Activated naive CD4-positive, alpha-beta T cell treated with anti-CD3 and anti-CD28 coated beads, Interleukin-2, amount 10 ng/mL, durations not matched to agents 7 days and 5 days (primary cell): Measurements from ENCODE around the gene BACE2.
"Not testable (repeated sequence)": the region's sequence is repeated elsewhere in the genome, so short reads cannot be mapped to it uniquely, and the experiment has no call there.

Source experiments
- CTCF ChIA-PET: fragments of 350-600 bp; sonication (Branson Sonifier 250); formaldehyde crosslinking; loops from one replicate; lab custom pipeline; 2021; ENCODE audit warnings: antibody characterized with exemption; lab: Charles Lee
- DNase-seq: peaks from one replicate; pipeline ENCODE4 v3.0.0-alpha.2; 2020
- H3K27ac Mint-ChIP-seq: one replicate; pipeline ENCODE4 v1.8.0; 2021; ENCODE audit warnings: mild to moderate bottlenecking, moderate library complexity, mixed read lengths
- H3K27me3 Mint-ChIP-seq: one replicate; pipeline ENCODE4 v1.8.0; 2021; ENCODE audit warnings: mild to moderate bottlenecking, mixed read lengths
- H3K36me3 Mint-ChIP-seq: one replicate; pipeline ENCODE4 v1.8.0; 2021; ENCODE audit warnings: mixed read lengths
- H3K4me1 Mint-ChIP-seq: one replicate; pipeline ENCODE4 v1.8.0; 2021; ENCODE audit warnings: mixed read lengths
- H3K4me3 Mint-ChIP-seq: one replicate; pipeline ENCODE4 v1.8.0; 2021; ENCODE audit warnings: mild to moderate bottlenecking, moderate library complexity, mixed read lengths
- H3K9me3 Mint-ChIP-seq: one replicate; pipeline ENCODE4 v1.8.0; 2021; ENCODE audit warnings: mixed read lengths

The BACE2 gene

GRCh38 chr21:41255190-41255589 is 87.2 kb downstream of the BACE2 start:
- peaks cover 5% of the 10 kb centered on the region for H3K27me3 Mint-ChIP-seq
- no peaks in the 10 kb centered on the region for H3K4me1 Mint-ChIP-seq
- no peaks in the 10 kb centered on the region for H3K36me3 Mint-ChIP-seq
- CTCF ChIA-PET: no interaction called here
- no peak for DNase-seq
- no peak overlapping the region for H3K27ac Mint-ChIP-seq
- no peaks in the 10 kb centered on the region for H3K9me3 Mint-ChIP-seq
- no peak overlapping the region for H3K4me3 Mint-ChIP-seq

DNA sequence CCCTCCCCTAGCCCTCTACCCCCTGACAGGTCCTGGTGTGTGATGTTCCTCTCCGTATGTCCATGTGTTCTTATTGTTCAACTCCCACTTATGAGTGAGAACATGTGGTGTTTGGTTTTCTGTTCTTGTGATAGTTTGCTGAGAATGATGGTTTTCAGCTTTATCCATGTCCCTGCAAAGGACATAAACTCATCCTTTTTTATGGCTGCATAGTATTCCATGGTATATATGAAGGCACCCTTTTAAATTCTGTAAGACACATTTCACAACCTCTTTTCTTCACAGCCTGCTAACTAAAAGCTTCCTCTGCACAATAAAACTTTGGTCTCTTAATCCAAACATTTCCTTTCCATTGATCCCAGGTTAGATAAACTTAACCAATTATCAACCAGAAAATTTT is 88.3 kb downstream of the BACE2 start:
- H3K4me1 Mint-ChIP-seq, DNase-seq, H3K4me3 Mint-ChIP-seq, H3K9me3 Mint-ChIP-seq, H3K27me3 Mint-ChIP-seq, CTCF ChIA-PET, H3K27ac Mint-ChIP-seq, H3K36me3 Mint-ChIP-seq: not testable (repeated sequence)

DNA sequence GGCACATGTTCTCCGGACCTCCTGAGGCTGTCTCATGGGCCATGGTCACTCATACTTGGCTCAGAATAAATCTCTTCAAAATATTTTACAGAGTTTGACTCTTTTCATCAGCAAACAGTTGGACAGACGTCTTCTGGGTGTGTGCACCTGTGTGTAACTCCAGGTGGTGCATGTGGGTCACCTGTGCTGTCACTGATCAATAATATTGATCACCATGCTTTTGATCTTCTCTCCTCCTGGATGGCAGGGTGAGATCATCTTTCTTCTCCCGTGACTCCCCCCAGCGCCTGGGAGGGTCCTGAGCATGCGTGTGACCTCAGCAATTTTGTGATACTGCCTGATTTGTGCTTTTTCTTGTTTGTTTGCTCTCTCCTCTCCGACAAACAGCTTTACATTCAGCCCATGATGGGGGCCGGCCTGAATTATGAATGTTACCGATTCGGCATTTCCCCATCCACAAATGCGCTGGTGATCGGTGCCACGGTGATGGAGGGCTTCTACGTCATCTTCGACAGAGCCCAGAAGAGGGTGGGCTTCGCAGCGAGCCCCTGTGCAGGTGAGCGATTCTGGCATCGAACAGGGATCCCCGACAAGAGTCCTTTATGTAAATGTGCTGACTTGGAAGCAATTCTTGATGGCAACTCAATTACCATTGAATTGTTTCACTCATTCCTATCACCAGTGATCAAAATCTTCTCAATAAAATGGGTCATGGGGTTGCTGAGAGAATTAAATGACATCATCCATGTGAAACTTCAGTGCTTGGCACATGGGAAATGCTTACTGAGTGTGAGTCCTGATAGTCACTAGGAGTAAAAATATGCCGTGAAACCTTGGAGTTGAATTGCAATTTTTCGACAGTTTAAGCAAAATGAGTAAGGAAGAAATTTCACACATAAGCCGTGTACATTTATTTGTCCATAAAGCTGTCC is 89.1 kb downstream of the BACE2 start:
- Mint-ChIP-seq H3K36me3 (no peaks in the 10 kb centered on the region), H3K4me3 (no peak overlapping the region), H3K9me3 (no peaks in the 10 kb centered on the region), H3K27me3 (peaks cover 9% of the 10 kb centered on the region), H3K27ac (no peak overlapping the region), H3K4me1 (no peaks in the 10 kb centered on the region)
- CTCF ChIA-PET: no interaction called here
- no peak for DNase-seq

GRCh38 chr21:41258617-41259016 is 90.7 kb downstream of the BACE2 start:
- no peaks in the 10 kb centered on the region for H3K36me3 Mint-ChIP-seq
- H3K4me3 Mint-ChIP-seq: no peak overlapping the region
- CTCF ChIA-PET: interaction anchor here (0.7 kb wide), 1 partner anchor 25 kb away, joined by 3 read pairs; no protein-coding TSS in a partner anchor
- H3K27ac Mint-ChIP-seq: no peak overlapping the region
- H3K9me3 Mint-ChIP-seq: no peaks in the 10 kb centered on the region
- H3K4me1 Mint-ChIP-seq: no peaks in the 10 kb centered on the region
- H3K27me3 Mint-ChIP-seq: peaks cover 9% of the 10 kb centered on the region
- no peak for DNase-seq

DNA sequence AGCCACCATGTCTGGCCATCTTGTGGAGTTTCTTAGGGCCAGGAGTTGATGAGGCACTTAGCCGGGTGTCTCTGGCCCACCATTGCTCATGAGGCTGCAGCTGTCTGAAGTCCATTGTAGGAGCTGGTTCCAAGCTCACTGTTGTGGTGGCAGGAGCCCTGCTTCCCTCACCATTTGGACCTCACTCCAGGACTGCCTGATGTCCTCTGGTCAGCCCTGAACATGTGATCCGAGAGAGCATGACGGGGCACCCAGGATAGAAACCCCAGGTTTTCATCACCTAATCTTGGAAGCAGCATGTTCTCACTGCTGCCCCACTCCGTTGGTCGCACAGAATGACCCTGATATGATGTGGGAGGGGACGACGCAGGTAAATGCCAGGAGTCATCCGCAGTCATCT is 92.5 kb downstream of the BACE2 start:
- Mint-ChIP-seq H3K4me3 (no peak overlapping the region), H3K4me1 (no peaks in the 10 kb centered on the region), H3K9me3 (no peaks in the 10 kb centered on the region), H3K27me3 (peaks cover 14% of the 10 kb centered on the region), H3K27ac (no peak overlapping the region), H3K36me3 (no peaks in the 10 kb centered on the region)
- DNase-seq: no peak
- CTCF ChIA-PET: no interaction called here

DNA sequence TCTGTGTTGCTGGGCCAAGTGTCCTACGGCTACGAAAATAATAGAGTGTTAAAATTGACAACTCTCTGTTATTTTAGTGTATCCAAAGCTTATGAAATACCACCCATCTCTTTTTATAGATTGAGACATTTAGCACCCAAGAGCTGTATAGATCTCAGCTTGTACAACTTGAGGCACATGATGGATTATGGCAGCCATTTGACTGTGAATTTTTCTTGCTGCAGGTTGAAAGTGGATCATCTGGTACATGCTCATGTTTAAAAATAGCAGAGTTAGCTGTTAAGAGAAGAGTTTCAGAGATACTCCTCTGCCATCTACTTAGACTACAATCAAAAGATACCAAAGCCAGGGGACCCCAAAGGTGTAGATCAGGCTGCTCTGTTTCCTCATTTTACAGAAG is 99.4 kb downstream of the BACE2 start:
- Mint-ChIP-seq H3K27ac (no peak overlapping the region), H3K27me3 (peaks cover 18% of the 10 kb centered on the region), H3K36me3 (no peaks in the 10 kb centered on the region), H3K4me3 (no peak overlapping the region), H3K9me3 (peaks cover 1% of the 10 kb centered on the region), H3K4me1 (no peaks in the 10 kb centered on the region)
- CTCF ChIA-PET: interaction anchor here (2.5 kb wide), 1 partner anchor 16 kb away, joined by 8 read pairs; no protein-coding TSS in a partner anchor
- no peak for DNase-seq

DNA sequence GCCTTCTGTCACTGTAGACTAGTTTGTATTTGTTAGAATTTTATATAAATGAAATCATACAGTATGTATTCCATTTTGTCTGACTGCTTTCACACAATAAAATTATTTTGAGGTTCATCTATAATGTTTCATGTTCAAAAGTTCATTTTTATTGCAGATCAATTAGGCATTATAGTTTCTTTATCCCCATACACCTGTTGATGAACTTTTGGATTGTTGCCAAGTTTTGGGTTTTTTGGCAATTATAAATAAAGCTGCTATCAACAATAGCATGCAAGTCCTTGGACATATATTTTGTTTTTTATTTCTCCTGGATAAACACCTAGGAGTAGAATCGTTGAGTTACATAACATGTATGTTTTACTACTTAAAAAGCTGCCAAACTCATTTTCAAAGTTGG is 101.6 kb downstream of the BACE2 start:
- H3K4me1 Mint-ChIP-seq: no peaks in the 10 kb centered on the region
- H3K9me3 Mint-ChIP-seq: peaks cover 6% of the 10 kb centered on the region
- CTCF ChIA-PET: interaction anchor here (2.5 kb wide), 1 partner anchor 14 kb away, joined by 8 read pairs; no protein-coding TSS in a partner anchor
- H3K4me3 Mint-ChIP-seq: no peak overlapping the region
- H3K27me3 Mint-ChIP-seq: peaks cover 17% of the 10 kb centered on the region
- DNase-seq: no peak
- no peak overlapping the region for H3K27ac Mint-ChIP-seq
- no peaks in the 10 kb centered on the region for H3K36me3 Mint-ChIP-seq

DNA sequence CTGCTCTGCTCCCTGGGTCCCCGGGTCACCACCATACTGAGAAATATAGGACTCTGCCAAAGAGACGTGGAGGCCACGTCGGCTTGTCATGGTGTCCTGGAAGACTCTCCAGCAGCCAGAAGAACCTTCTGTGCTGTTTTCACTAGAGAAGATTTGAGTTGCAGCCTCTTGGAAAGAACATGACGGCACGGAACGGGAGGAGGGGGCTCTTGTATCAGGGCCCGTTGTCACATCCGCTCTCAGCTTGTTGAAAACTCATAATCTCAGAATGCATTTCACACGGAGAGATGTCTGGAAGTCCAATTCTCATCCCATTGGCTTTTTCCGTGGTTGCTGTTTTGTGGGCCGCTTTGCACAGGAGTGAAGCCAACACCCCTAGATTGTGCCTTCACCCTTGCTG is 109.2 kb downstream of the BACE2 start:
- no peak overlapping the region for H3K27ac Mint-ChIP-seq
- H3K27me3 Mint-ChIP-seq: peaks cover 35% of the 10 kb centered on the region
- H3K4me1 Mint-ChIP-seq: no peaks in the 10 kb centered on the region
- no peak overlapping the region for H3K4me3 Mint-ChIP-seq
- H3K9me3 Mint-ChIP-seq: peaks cover 6% of the 10 kb centered on the region
- no peak for DNase-seq
- CTCF ChIA-PET: no interaction called here
- H3K36me3 Mint-ChIP-seq: no peaks in the 10 kb centered on the region

DNA sequence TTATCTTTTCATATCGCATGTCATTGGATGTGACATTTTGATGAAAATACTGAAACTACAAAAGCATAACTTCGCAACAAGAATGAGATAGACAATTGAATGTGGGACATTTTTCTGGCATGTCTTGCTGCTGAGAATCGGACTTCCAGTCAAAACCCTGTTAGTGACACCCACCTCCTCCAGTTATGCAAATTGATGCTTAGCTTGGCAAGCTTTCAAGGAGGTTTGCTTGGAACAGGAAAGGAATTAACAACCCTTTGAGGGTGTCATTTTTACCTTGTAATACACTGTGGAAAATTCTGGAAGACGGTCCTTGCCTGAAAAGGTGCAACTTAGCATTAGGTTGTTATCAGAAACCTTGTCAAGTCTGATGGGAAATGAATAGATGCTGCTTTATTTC is 109.9 kb downstream of the BACE2 start:
- H3K4me3 Mint-ChIP-seq: no peak overlapping the region
- CTCF ChIA-PET: no interaction called here

GRCh38 chr21:41280115-41280919 is 112.4 kb downstream of the BACE2 start:
- CTCF ChIA-PET: no interaction called here
- H3K4me3 Mint-ChIP-seq: no peak overlapping the region

More for the DNA sequence above, 109.9 kb downstream of the BACE2 start:
- Mint-ChIP-seq H3K27me3 (peaks cover 39% of the 10 kb centered on the region), H3K4me1 (no peaks in the 10 kb centered on the region), H3K27ac (no peak overlapping the region), H3K36me3 (no peaks in the 10 kb centered on the region), H3K9me3 (peaks cover 1% of the 10 kb centered on the region)
- DNase-seq: no peak

GRCh38 chr21:41282412-41282811 is 114.5 kb downstream of the BACE2 start:
- no peaks in the 10 kb centered on the region for H3K4me1 Mint-ChIP-seq
- no peak overlapping the region for H3K27ac Mint-ChIP-seq
- DNase-seq: no peak
- peaks cover 41% of the 10 kb centered on the region for H3K27me3 Mint-ChIP-seq
- no peak overlapping the region for H3K4me3 Mint-ChIP-seq
- CTCF ChIA-PET: interaction anchor here (0.8 to 2.9 kb wide), 34 partner anchors 9 to 836 kb away, joined by 3 to 18 read pairs (median 5); partner anchors contain the start of gene MX1
- no peaks in the 10 kb centered on the region for H3K36me3 Mint-ChIP-seq
- H3K9me3 Mint-ChIP-seq: no peaks in the 10 kb centered on the region

More at GRCh38 chr21:41280115-41280919, 112.4 kb downstream of the BACE2 start:
- Mint-ChIP-seq H3K27ac (no peak overlapping the region), H3K27me3 (peaks cover 44% of the 10 kb centered on the region), H3K36me3 (no peaks in the 10 kb centered on the region), H3K4me1 (no peaks in the 10 kb centered on the region), H3K9me3 (no peaks in the 10 kb centered on the region)
- no peak for DNase-seq

- H3K27ac Mint-ChIP-seq: no peak overlapping the region
These were observed 115.4 kb downstream of the BACE2 start for GRCh38 chr21:41283211-41283818.

GRCh38 chr21:41289431-41289830 is 121.5 kb downstream of the BACE2 start:
- Mint-ChIP-seq H3K9me3 (no peaks in the 10 kb centered on the region), H3K27ac (no peak overlapping the region), H3K27me3 (peaks cover 43% of the 10 kb centered on the region), H3K4me3 (no peak overlapping the region), H3K36me3 (no peaks in the 10 kb centered on the region), H3K4me1 (peaks cover 10% of the 10 kb centered on the region)
- CTCF ChIA-PET: no interaction called here
- no peak for DNase-seq

More at GRCh38 chr21:41283211-41283818, 115.4 kb downstream of the BACE2 start:
- Mint-ChIP-seq H3K9me3 (no peaks in the 10 kb centered on the region), H3K4me3 (no peak overlapping the region), H3K4me1 (no peaks in the 10 kb centered on the region), H3K36me3 (no peaks in the 10 kb centered on the region), H3K27me3 (peaks cover 41% of the 10 kb centered on the region)
- peak; percentile 63 for DNase-seq
- CTCF ChIA-PET: interaction anchor here (0.5 to 2.9 kb wide), 59 partner anchors 8 to 835 kb away, joined by 3 to 18 read pairs (median 3); partner anchors contain the start of gene MX1
